ENCODE results near the gene ARHGAP6.

The ARHGAP6 gene

DNA sequence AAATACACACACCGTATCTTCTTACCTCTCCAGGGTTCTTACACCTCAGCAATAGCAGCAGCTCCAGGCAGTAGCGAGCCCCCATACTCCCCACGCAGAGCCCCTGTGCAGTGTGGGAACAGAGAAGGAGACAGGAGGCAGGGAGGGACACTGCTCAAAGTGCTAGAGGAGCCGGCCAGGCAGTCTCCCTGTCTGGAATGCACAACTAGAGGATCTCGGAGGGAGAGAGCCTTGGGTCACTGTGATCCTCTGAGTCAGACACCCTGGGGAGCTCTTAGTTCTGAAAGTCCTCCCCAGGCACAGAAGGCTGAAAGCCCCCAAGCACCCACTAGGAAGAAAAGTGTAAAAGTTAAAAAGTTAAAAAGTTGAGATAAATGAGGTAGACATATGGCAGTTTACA is 356.5 kb downstream of the ARHGAP6 start:
- no peak for DNase-seq (ENCODE audit: low read depth in 3 of 3)

DNA sequence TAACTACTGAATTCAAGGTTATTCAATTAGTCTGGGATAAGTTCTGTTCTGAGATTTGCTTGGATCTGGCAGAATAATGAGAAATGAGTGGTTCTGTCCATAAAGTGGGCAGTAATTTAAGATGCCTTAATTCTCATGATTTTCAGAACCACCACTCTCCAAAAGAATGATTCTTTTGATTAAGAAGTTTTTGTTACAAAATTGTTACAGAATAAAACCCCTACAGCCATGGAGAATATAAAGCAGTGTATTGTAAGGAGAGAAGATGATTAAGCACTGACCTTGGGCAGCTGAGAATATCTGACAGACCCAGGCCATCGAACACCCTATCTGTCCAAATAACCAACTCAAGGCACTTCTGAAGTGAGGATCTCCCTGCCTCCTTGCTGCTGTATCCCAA is 360.1 kb downstream of the ARHGAP6 start:
- DNase-seq (ENCODE audit: low read depth in 3 of 3): no peak

DNA sequence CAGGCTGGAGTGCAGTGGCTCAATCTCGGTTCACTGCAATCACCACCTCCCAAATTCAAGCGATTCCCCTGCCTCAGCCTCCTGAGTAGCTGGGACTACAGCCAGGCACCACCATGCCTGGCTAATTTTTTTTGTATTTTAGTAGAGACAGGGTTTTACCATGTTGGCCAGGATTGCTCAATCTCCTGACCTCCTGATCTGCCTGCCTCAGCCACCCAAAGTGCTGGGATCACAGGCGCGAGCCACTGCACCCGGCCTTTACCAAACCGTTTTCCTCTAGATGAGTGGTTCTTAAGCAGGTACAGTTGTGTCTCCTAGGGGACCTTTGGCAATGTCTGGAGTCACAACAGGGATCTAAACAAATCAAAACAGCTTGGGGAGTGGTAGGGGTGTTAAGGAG is 360.9 kb downstream of the ARHGAP6 start:
- no peak for DNase-seq (ENCODE audit: low read depth in 3 of 3)

DNA sequence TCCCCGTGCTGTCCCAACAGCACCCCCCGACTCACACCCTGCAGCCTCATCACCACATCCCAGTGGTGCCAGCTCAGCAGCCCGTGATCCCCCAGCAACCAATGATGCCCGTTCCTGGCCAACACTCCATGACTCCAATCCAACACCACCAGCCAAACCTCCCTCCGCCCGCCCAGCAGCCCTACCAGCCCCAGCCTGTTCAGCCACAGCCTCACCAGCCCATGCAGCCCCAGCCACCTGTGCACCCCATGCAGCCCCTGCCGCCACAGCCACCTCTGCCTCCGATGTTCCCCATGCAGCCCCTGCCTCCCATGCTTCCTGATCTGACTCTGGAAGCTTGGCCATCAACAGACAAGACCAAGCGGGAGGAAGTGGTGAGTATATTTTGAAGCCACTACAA is 367.1 kb downstream of the ARHGAP6 start:
- no peak for DNase-seq (ENCODE audit: low read depth in 3 of 3)

DNA sequence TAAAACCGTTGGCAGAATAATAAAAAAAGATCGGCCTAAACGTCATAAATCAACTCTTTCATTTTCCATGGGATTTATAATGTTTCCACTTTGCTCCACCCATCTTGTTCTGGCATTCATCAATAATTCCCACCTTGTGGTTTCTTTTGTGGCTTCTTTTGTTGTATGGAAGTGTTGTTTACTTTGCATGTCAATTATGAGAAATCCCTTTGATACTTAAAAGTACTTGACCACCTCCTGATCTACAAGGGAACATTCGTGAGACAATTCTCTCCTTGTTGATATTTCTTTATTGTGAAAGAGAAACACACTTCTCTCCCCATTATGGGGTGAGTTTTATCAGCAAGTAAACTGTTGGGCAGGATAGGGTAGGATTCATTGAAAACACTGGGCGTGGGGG is 369.7 kb downstream of the ARHGAP6 start:
- DNase-seq (ENCODE audit: low read depth in 3 of 3): no peak

DNA sequence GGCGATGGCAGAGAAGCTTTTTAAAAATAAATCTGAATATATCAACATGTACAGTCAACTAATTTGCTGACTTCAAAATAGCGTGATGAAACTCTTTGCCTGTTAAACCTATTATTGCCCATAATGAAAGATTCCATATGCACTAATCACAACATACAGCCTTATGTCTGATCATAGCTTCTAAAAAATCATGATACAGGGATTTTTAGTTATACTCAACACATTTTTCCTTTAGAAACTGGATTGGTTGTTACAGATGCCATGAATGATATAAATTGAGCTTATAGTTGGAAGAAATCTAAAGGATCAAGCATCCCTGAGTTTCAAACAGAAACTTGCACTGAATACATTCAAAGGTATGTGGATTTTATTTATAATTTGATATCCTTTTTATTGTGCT is 372.6 kb downstream of the ARHGAP6 start, which contains the start of gene AMELX:
Gene AMELX, plus strand, starts transcription at position 301 of the 400 bp plus-strand sequence. CDS start 1,376 bp downstream, outside the sequence.
- DNase-seq (ENCODE audit: low read depth in 3 of 3): no peak

DNA sequence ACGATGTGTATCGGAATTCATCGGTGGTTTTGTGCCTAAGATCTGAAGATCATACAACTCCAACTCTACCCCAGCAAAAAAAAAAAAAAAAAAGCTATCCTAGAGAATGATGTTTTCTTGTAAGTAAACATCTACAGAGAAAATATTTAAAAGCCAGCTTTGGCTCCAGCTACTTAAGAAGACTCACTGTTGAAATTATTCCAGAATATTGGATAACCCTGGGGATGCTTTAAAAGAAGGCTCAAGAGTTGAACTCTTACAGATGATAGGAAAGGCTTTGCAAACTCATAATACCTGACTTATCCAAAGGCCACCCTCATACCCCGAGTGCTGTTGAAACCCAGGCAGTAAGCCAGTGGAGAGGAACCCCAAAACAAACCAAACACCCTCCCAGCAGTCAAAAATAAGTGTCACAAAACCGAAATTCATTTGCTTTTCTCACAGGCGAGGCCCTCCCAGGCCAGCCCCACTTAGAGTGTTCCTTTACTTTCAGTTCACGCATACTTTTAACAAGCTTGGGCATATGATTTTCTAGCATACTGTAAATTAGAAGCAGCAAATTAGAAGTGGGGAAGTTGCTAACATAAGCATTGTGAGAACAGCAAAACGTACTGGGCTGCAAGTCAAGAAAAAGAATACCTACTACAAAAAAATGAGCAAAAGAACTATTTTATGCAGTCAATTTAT is 375.2 kb downstream of the ARHGAP6 start:
- DNase-seq (ENCODE audit: low read depth in 3 of 3): no peak

DNA sequence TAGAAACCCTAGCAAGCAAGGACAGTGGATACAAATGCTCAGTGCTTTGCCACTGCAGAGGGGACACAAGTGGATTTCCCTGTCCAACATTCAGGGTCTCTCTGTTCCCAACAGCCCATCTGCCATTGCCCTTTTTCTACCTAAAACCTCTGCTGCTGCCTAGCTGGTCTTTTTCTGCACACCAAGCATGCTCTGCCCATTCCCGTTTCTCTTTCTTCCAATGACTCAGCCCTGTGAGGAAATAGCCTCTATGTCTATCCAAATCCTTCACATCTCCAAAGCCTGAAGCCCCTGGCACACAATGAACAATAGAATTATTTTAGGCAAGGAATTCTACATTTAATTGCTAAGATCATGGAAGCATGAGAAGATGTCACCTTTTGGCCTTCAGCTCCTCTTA is 378.2 kb downstream of the ARHGAP6 start:
- DNase-seq (ENCODE audit: low read depth in 3 of 3): no peak

DNA sequence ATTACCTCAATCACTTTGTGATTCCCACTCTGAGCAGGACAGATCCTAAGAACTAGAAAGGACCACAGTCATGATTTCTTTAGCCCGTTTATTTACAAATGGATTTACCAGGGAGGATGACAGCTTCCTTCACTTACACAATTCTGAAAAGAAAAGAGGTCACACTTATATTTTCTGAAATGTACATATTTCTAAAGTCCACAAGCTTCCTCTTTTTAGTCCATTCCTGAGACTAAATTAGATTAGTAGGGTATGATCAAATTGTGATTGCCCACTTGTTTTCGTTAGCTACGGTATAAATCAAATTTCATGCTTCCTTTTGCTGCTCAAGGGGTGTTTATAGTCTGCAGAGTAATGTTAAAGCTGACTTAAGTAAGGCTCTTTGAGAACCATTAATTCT is 380.1 kb downstream of the ARHGAP6 start:
- no peak for DNase-seq (ENCODE audit: low read depth in 3 of 3)

DNA sequence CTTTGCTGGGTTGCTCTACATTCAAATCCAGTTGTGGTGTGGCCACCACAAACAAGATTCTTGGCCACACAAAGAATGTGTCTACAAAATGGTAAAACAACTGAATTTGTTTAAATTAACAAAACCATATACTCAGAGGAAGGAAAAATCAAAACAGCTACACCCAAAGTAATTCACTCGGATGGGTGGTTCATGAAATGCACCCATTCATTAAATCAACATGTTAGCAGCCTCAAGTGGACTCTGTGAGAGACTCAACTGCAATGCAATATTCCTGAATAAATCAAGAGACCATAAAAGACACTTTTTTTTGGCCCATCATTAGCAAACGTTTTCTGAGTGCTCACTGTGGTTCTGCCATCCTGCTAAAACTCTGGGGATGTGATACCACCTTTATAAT is 383.7 kb downstream of the ARHGAP6 start:
- no peak for DNase-seq (ENCODE audit: low read depth in 3 of 3)

DNA sequence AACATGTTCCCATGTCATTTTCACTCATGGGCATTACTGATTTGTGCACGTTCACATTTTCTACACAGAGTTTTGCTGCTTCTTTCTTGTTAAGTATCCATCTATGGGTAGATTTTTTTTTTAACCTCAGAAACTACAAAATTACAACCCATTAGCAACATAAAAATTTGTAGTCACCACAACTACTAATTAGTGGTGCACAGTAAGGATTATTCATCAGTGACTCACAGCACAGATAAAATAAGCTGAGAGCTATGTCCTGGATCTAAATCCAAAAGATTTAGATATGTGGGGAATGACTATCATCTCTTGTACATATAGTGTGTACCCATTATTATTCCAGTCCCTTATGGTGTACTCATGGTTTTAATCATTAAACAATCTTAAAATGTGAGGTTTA is 392.2 kb downstream of the ARHGAP6 start:
- no peak for DNase-seq (ENCODE audit: low read depth in 3 of 3)

DNA sequence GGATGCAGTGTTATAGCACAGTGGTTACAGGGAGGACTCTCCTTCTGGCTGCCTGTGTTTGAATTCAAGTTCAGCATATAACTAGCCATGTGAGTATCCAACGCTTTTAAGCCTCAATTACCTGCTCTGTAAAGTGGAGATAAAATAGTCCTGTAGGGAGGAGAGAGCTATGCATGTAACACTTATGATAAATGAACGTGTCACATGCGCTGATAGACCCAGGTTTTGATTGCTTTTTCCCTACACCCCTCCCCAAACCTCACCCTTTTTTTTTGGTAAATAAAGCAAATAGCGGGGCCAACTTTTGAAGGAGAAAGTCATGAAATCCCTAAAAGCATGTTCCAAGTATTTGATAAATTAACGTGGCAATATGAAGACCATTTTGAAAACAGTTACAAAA is 392.9 kb downstream of the ARHGAP6 start:
- no peak for DNase-seq (ENCODE audit: low read depth in 3 of 3)

DNA sequence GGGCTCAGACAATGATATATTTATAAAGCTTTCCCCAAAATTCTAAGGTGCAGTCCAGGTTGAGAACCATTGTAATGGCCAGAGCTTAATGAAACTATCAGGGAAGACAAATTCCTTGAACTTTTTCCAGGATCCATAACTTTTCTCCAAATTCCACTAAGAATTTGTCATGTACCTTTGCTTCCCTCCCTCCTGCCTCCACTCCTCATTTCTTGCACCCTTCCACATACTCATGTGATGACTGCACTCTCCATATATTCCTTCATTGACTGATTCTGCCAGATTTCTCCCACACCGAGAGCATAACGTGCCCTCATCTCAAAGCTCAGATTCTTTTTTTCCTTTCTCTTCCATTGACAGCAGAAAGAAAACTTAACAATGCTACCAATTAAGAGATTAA is 393.4 kb downstream of the ARHGAP6 start:
- no peak for DNase-seq (ENCODE audit: low read depth in 3 of 3)

DNA sequence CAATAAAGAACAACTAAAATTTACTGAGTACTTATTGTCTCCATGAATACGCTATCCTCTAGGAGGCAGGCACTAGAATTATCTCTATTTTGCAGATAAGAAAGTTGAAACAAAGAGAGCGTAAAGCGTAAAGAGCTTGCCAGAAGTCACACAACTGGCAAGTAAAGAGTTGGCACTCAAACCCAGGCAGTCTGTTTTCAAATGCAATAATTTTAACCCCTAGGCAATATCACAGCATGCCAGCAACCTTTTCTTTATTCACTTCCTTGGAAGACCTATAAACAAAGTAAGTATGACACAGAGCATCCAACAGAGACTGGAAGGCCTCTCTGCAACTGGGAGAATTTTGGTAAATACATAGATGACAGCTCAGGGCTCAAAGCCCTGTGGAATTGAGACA is 395.7 kb downstream of the ARHGAP6 start:
- no peak for DNase-seq (ENCODE audit: low read depth in 3 of 3)

DNA sequence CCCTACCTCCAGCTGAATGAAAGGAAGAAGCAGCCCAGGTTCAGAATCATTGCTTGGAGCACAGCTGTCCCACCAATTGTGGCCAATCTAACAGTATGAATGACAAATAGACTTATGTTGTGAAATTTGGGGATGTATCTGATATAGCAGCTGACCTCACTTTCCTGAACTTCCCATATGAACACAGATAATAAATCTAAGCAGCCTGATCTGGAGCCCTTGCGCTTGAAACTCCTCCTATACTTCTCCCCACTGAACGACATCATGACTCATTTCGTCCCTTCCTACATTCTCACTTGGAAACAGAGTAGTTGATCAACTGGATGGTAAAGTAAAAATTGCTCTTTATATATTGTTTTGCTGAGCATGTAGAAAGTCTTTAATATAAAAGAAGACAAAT is 396.7 kb downstream of the ARHGAP6 start:
- no peak for DNase-seq (ENCODE audit: low read depth in 3 of 3)

DNA sequence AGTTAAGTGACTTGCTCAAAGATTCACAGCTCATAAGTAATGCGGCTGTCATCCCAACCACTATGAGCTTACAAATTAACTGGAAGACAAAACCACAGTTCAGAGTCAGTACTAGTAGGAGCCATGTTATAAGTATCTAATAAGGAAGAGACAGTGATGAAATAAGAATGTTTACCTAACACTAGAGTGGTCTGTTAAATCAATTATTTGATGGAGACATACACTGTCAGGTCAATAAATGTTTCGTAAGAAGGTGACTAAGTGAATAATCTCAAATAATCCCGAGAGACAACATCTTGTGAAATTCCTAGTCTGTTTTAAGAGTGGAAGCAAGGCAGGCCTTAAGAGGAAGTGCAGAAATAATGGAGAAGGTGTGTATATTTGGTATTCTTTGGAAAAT is 398.3 kb downstream of the ARHGAP6 start:
- DNase-seq (ENCODE audit: low read depth in 3 of 3): no peak

DNA sequence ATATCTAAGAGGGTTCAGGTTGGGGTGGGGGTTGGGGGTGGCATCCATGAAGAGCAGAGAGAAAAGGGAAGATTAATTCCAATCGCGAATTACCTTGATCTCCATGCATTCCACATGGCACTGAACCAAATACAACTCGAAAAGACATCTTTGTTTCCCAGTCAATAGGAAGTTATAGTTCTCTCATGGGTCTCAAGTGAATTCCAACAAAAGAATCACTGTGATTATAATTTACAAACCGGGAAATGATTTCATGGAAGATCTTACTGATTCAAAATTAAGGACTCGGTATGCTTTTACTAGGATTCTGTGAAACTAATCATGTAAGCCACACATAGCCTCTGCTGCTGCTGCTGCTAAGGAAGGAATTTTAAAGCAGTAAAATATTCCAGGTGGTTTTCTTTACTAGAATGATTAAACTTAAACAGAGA is 399.1 kb downstream of the ARHGAP6 start:
- DNase-seq (ENCODE audit: low read depth in 3 of 3): no peak

DNA sequence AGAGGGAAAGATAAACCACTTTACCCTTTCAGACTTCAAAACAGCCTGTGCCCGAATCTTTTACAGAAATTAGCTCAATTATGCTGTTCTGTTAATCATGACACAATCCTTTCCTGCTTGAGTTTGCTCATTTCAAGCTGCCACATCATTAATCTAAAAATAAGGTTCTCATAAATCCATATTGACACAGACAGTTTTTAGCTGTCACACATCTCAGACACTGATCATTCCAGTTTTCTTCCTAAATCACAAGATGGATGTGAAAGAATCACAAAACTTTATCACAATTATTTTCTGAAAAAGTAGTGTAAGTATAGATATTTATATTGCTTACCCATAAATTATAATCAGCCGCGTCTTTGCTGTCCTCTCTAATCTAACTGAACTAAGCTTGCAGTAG is 400.4 kb downstream of the ARHGAP6 start:
- no peak for DNase-seq (ENCODE audit: low read depth in 3 of 3)

DNA sequence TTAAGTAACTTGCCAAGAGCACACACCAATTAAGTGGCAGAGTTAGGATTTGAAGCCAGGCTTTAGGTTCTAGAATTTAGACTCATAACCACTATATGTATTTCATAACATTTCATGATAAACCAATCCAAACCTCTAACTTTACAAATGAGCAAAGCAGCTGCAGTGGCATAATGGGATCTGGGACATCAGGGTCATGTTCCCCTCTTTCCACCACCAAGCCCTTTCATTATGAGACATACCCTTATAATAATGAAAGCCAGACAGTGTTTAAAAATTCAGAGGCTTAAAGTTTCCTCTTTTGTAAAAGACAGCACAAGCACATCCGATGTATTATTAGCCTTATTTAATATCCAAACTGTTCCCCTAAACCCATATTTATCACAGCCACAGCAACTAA is 400.8 kb downstream of the ARHGAP6 start:
- no peak for DNase-seq (ENCODE audit: low read depth in 3 of 3)

DNA sequence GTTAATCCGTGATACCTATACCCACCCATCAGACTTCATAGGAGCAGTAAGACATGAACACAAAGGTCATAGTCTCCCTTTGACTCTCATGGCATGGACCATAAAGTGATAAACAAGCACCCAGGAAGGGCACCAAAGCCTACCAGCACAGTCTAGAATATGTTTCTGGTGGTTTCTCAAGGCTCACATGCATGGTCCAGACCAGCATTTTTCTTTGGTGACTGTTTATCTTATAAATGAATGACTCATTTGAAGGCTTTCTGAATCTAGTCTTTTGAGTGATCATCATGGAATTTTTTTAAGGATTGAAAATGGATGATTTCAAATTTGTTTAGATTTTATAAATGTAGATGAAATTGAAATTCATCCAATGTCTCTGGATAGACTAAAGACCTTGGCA is 404.5 kb downstream of the ARHGAP6 start:
- no peak for DNase-seq (ENCODE audit: low read depth in 3 of 3)

DNA sequence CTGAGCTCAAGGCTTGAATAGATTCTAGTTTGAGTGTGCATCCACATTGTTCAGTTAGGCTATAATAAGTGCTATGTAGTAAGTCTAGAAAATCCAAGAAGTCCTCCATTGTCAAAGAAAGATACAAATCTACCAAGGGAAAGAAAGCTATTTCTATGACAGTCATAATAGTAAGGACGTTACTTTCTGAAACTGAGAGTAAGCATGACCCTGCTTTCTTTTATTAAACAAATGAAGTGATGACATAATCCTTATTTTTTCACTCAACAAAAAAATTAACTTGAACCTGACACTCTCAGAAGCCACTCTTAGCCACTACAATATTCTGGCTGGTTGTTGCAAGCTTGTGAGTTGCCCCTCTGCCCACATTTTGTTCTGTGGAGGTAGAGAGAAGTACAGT is 406.3 kb downstream of the ARHGAP6 start:
- no peak for DNase-seq (ENCODE audit: low read depth in 3 of 3)

DNA sequence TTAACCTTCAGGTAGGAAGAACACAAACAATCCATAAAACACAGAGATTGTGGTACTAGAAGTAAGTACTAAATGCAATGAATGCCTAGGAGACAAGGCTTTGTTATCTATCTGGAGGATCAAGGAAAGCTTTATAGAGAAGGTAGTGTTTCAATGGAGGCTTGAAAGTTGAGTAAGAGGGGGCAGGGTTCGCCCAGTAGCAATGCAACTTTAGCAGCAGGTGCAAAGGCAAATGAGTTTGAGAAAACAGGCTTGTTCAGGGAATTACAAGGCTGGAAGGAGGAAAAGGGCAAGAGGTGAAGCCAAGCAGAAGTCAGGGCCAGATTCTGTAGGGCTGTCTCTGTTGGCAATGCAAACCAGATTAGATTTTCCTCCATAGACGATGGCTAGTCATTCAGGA is 408.0 kb downstream of the ARHGAP6 start:
- DNase-seq (ENCODE audit: low read depth in 3 of 3): no peak

DNA sequence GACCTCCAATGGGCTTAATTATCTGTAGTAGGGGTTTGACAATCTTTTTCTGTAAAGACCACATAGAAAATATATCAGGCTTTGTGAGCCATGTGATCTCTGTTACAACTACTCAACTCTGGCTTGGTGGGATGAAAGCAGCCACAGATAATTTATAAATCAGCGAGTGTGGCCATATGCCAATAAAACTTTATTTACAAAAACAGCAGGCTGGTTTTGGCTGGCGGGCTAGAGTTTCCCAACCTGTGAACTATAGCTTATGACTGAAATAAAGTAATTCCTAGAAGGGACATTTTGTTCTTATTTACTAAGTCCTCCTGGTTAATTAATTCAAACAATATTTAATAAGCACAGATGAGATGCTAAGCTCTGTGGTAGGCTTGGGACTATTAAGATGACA is 408.4 kb downstream of the ARHGAP6 start:
- DNase-seq (ENCODE audit: low read depth in 3 of 3): no peak

DNA sequence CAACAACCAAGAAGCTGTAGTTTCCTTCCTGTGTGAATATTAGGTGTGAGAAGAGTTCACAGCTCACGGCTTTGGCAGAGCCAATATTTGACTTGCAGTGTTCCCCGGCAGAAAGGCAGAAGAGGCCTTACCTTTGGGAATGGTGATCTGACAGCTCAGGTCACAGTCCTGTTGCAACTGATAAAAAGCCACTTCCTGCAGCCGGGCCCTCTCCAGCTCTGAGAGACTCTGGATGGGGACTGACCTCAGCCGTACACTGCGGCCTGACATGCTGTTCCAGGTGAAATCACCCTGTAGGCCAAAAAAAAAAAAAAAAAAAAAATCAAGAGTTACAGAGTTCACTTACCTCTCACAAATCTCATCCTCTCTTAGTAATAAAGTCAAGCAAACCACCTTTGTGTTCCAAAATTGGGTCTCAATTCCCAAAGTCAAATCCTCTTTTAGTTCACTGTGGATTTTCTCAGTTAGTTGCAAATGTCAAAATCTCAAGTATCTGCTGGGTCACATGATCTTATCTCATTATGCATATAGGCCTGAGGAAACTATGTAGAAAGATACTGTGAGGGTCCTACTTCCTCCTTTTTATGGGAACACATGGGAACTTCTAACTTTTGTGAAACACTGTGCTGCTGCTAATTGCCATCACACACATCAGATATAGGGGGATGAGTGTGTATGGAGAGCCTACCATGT is 411.2 kb downstream of the ARHGAP6 start:
- no peak for DNase-seq (ENCODE audit: low read depth in 3 of 3)

All from stimulated activated CD4-positive, alpha-beta T cell treated with anti-CD3 and anti-CD28 coated beads, TNF-alpha, amount 100 ng/mL, for 24 hours (primary cell).